ENCODE measurements around the gene ODAD3. TPM values are rescaled to one million over a fixed set of nuclear protein-coding genes. Genes with fewer than 3 reads are reported as not detected.
A peak's percentile ranks its signal among the peaks of the same experiment; 100 is the strongest.

ODAD3 gene
- total RNA-seq: 0.15 to 0.68 TPM (median 0.31 TPM) in 3 replicates
- long read RNA-seq, partial matches to known transcripts: 1 of 1 reads
- long read RNA-seq, other reads (novel, unspliced or antisense): 0 of 1 reads

GRCh38 chr19:11435057-11435832, at the start of gene ODAD3, which contains the start of gene PRKCSH:
ODAD3 (minus strand) TSS chr19:11435121; CDS start chr19:11435016, 105 bp downstream.
PRKCSH (plus strand) TSS chr19:11435635; CDS start chr19:11436118, 483 bp downstream.
- Mint-ChIP-seq H3K27me3 (ENCODE audit: low read depth) (no peaks in the 10 kb centered on the region), H3K36me3 (ENCODE audit: low read depth) (peaks cover 2% of the 10 kb centered on the region), H3K27ac (ENCODE audit: unreplicated experiment) (peak within 1 kb of the TSS; percentile 96), H3K4me3 (ENCODE audit: unreplicated experiment) (peak within 1 kb of the TSS; percentile 100), H3K9me3 (ENCODE audit: low read depth) (no peaks in the 10 kb centered on the region), H3K4me1 (ENCODE audit: low read depth) (peaks cover 21% of the 10 kb centered on the region)
- peak; percentile 100 for DNase-seq (ENCODE audit: low spot score)
- peak; percentile 89 for TF ChIP-seq CTCF (IDR thresholded peaks at IDR 0.05)

- H3K27ac Mint-ChIP-seq (ENCODE audit: unreplicated experiment): no peak overlapping the region
- peaks cover 3% of the 10 kb centered on the region for H3K36me3 Mint-ChIP-seq (ENCODE audit: low read depth)
- no peak for TF ChIP-seq CTCF (IDR thresholded peaks at IDR 0.05)
- H3K4me1 Mint-ChIP-seq (ENCODE audit: low read depth): peaks cover 13% of the 10 kb centered on the region
- H3K27me3 Mint-ChIP-seq (ENCODE audit: low read depth): peaks cover 24% of the 10 kb centered on the region
- no peak overlapping the region for H3K4me3 Mint-ChIP-seq (ENCODE audit: unreplicated experiment)
- no peak for DNase-seq (ENCODE audit: low spot score)
- no peaks in the 10 kb centered on the region for H3K9me3 Mint-ChIP-seq (ENCODE audit: low read depth)
These were observed 48.6 kb upstream of the ODAD3 start for GRCh38 chr19:11483366-11484111.

- DNase-seq (ENCODE audit: low spot score): no peak
- Mint-ChIP-seq H3K4me1 (ENCODE audit: low read depth) (peaks cover 13% of the 10 kb centered on the region), H3K27me3 (ENCODE audit: low read depth) (peaks cover 26% of the 10 kb centered on the region), H3K4me3 (ENCODE audit: unreplicated experiment) (peak overlapping the region; percentile 64), H3K27ac (ENCODE audit: unreplicated experiment) (peak overlapping the region; percentile 27), H3K9me3 (ENCODE audit: low read depth) (no peaks in the 10 kb centered on the region), H3K36me3 (ENCODE audit: low read depth) (peaks cover 3% of the 10 kb centered on the region)
- peak; percentile 95 for TF ChIP-seq CTCF (IDR thresholded peaks at IDR 0.05)
These were observed 47.6 kb upstream of the ODAD3 start for GRCh38 chr19:11482384-11483050.

- no peak for DNase-seq (ENCODE audit: low spot score)
- Mint-ChIP-seq H3K9me3 (ENCODE audit: low read depth) (no peaks in the 10 kb centered on the region), H3K4me3 (ENCODE audit: unreplicated experiment) (peak overlapping the region; percentile 64), H3K36me3 (ENCODE audit: low read depth) (peaks cover 3% of the 10 kb centered on the region), H3K27me3 (ENCODE audit: low read depth) (peaks cover 26% of the 10 kb centered on the region), H3K4me1 (ENCODE audit: low read depth) (peaks cover 13% of the 10 kb centered on the region), H3K27ac (ENCODE audit: unreplicated experiment) (peak overlapping the region; percentile 27)
- no peak for TF ChIP-seq CTCF (IDR thresholded peaks at IDR 0.05)
These were observed 46.8 kb upstream of the ODAD3 start for GRCh38 chr19:11481534-11482383.

Data from chondrocyte (in vitro differentiated cells).